Fibroblast of the aortic adventitia (primary cell): ENCODE data around the gene RNF113A. TPM values are rescaled to one million over a fixed set of nuclear protein-coding genes. Genes with fewer than 3 reads are reported as not detected.

ENCODE experiments used
- DNase-seq: peaks from one replicate; pipeline ENCODE4 v3.0.0-alpha.2; 2010; ENCODE audit warnings: low read depth
- H3K4me3 ChIP-seq: 2 replicates; pipeline ENCODE4 v1.5.1; 2011; ENCODE audit warnings: low read depth, mild to moderate bottlenecking, control low read depth, low read length, moderate library complexity
- CTCF ChIP-seq: IDR thresholded peaks from 2 replicates; pipeline ENCODE4 v1.5.1; 2011; ENCODE audit warnings: mild to moderate bottlenecking, low read length, control low read depth, inconsistent platforms; ENCODE audit not compliant: insufficient read depth
- total RNA-seq: library from RNA; depleted of rRNA; stranded (reverse); fragments of >200 nt; gene quantifications from 2 replicates; pipeline ENCODE4 v1.2.3, GENCODE V29; 2012; ENCODE audit warnings: low replicate concordance

RNF113A gene
- 10.0 and 11.7 TPM in 2 replicates for total RNA-seq

- peak within 1 kb of the TSS; percentile 79 for H3K4me3 ChIP-seq
- peak; percentile 72 for DNase-seq
- no peak for TF ChIP-seq CTCF
Observed at GRCh38 chrX:119871599-119872395, at the start of gene RNF113A, which contains the start of gene NDUFA1. Gene RNF113A, minus strand, starts transcription at chrX:119871733. Its CDS starts 120 bp downstream, at chrX:119871613. Gene NDUFA1, plus strand, starts transcription at chrX:119871832. Its CDS starts 80 bp downstream, at chrX:119871912.

- TF ChIP-seq CTCF, result no peak
- DNase-seq, result no peak
Observed at GRCh38 chrX:119919835-119920585, 48.5 kb upstream of the RNF113A start.

GRCh38 chrX:119917877-119918276 is 46.3 kb upstream of the RNF113A start:
- no peak for DNase-seq
- no peak overlapping the region for H3K4me3 ChIP-seq
- no peak for TF ChIP-seq CTCF

More at GRCh38 chrX:119919835-119920585, 48.5 kb upstream of the RNF113A start:
- no peak overlapping the region for H3K4me3 ChIP-seq

- H3K4me3 ChIP-seq, result no peak overlapping the region
- DNase-seq, result no peak
- no peak for TF ChIP-seq CTCF
Observed at GRCh38 chrX:119916310-119916709, 44.8 kb upstream of the RNF113A start.

- H3K4me3 ChIP-seq, result no peak overlapping the region
- DNase-seq, result no peak
- no peak for TF ChIP-seq CTCF
Observed at GRCh38 chrX:119900976-119901375, 29.4 kb upstream of the RNF113A start.

GRCh38 chrX:119899125-119899524 is 27.6 kb upstream of the RNF113A start:
- H3K4me3 ChIP-seq, result no peak overlapping the region
- TF ChIP-seq CTCF, result no peak
- DNase-seq, result no peak
